ENCODE data around the gene TRAIP. TPM values are rescaled to one million over a fixed set of nuclear protein-coding genes. Genes with fewer than 3 reads are reported as not detected.

The TRAIP gene
- total RNA-seq, 2 experiments from 2014 or later, result 22.7 to 25.3 TPM

DNA sequence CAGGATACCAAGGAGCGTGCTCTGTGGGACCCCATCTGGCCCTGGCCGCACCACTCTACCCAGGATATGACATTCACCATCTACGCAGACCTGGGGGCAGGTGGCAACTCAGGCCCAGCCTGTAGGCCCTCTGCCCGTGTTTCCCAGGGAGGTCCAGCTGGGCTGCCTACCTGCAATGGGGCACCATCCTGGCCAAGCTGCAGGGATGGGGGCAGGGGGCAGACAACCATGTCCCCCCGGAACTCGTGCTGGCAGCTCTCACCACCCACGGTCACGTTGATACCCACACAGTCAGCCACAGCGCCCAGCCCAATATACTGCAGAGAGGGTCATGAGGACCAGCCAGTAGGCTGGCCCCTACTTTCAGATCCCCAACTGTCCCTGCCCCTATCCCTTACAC lies 39.4 kb upstream of the TRAIP start:
- intact Hi-C loops (cut with micrococcal nuclease), result no loop called here
- DNase-seq, result no peak
- H3K9me3 Mint-ChIP-seq, result no peaks in the 10 kb centered on the region
- ChIA-PET POLR2A (no interaction called here), CTCF (no interaction called here)
- H3K27ac Mint-ChIP-seq, result no peak overlapping the region
- H3K4me3 Mint-ChIP-seq, result no peak overlapping the region
- H3K4me1 Mint-ChIP-seq (ENCODE audit: low read depth), result no peaks in the 10 kb centered on the region
- H3K27me3 Mint-ChIP-seq, result no peaks in the 10 kb centered on the region
- H3K36me3 Mint-ChIP-seq, result no peaks in the 10 kb centered on the region

DNA sequence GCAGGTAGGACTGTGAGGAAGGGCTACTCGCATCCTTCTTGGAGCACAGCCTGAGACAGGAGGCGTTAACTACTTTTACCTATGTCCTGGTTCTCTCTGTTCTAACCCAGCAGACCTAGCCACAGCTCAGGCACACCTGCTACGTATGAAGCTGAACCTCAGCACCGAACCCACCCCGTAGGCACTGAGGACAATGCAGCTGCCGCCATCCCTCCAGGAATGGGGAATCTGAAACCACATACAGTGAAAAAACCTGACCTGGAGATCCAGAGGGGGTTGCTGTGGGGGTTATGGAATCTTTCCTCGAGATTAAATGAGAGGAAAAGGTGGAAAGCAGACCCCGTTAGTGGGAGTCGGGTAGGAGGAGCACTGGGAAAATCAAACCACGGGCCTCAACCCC lies 32.9 kb upstream of the TRAIP start:
- DNase-seq, result no peak
- Mint-ChIP-seq H3K4me1 (ENCODE audit: low read depth) (no peaks in the 10 kb centered on the region), H3K36me3 (no peaks in the 10 kb centered on the region), H3K27me3 (no peaks in the 10 kb centered on the region), H3K27ac (no peak overlapping the region), H3K9me3 (no peaks in the 10 kb centered on the region), H3K4me3 (no peak overlapping the region)
- intact Hi-C loops (cut with micrococcal nuclease), result no loop called here
- CTCF ChIA-PET, result no interaction called here
- POLR2A ChIA-PET, result no interaction called here

DNA sequence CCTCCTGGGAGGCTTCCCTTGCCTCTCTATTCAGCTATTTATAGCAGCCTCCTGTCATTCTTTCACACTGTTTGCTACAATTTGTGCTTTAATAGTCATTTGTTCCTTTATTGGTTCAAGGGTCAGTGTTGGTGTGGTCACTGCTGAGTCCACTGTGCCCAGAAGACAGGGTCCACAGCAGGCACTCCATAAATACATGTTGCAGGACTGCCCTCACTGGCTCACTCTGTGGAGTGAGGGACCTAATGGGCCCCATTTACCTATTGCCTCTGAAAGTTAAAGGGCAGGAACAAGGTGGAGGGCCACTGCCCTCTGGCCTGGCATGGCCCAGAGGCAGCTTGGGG lies 30.5 kb upstream of the TRAIP start:
- intact Hi-C loops (cut with micrococcal nuclease), result no loop called here
- H3K27me3 Mint-ChIP-seq, result no peaks in the 10 kb centered on the region
- CTCF ChIA-PET, result no interaction called here
- no peak for DNase-seq
- no peaks in the 10 kb centered on the region for H3K4me1 Mint-ChIP-seq (ENCODE audit: low read depth)
- POLR2A ChIA-PET, result no interaction called here
- H3K9me3 Mint-ChIP-seq, result no peaks in the 10 kb centered on the region
- H3K36me3 Mint-ChIP-seq, result no peaks in the 10 kb centered on the region
- no peak overlapping the region for H3K27ac Mint-ChIP-seq
- H3K4me3 Mint-ChIP-seq, result no peak overlapping the region

DNA sequence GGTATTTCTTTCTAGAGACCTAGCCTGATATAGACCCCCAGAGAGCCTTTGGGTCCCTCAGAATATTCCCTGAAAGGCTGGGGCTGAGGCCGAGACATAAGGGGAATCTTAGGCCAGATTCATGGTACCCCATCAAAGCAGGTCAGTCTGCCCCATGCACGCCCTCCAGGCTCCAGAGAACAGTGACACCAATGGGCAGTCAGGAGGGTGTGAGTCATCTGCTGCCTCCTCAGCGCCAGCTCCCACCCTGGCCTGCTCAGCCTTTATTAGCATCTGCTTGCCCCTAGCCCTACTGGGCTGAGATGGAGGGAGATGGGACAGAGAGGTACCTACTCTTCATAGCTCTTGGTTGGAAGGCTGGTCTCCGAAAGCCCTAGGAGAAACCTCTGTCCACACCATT lies 27.6 kb upstream of the TRAIP start:
- POLR2A ChIA-PET, result no interaction called here
- Mint-ChIP-seq H3K4me1 (ENCODE audit: low read depth) (no peaks in the 10 kb centered on the region), H3K27ac (no peak overlapping the region)

DNA sequence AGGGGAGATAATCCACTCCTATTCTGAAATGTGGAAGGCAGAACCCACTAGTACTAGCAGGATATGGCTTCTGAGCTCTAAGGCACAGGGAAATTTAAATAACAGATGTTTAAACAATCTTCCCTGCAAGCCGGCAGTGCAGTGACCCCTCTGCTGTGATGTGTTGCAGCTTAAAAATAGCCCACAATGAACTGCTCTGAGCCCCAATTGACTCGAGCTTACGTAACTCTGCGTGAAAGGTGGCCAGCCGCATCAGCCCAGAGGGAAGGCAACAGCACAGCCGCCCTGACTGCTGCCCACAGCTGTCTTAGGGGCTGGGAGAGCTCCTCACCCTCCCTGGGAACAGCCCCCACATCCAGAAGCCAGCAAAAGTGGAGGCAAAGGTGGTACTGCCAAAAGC lies 25.8 kb upstream of the TRAIP start:
- Mint-ChIP-seq H3K4me3 (no peak overlapping the region), H3K27ac (no peak overlapping the region), H3K4me1 (ENCODE audit: low read depth) (no peaks in the 10 kb centered on the region), H3K9me3 (no peaks in the 10 kb centered on the region), H3K27me3 (no peaks in the 10 kb centered on the region), H3K36me3 (no peaks in the 10 kb centered on the region)
- ChIA-PET CTCF (interaction anchor here (0.8 kb wide), 1 partner anchor 41 kb away, joined by 3 read pairs; no protein-coding TSS in a partner anchor), POLR2A (no interaction called here)
- intact Hi-C loops (cut with micrococcal nuclease), result no loop called here
- no peak for DNase-seq

More for the DNA sequence above, 27.6 kb upstream of the TRAIP start:
- intact Hi-C loops (cut with micrococcal nuclease), result no loop called here
- no peak for DNase-seq
- Mint-ChIP-seq H3K4me3 (no peak overlapping the region), H3K36me3 (no peaks in the 10 kb centered on the region), H3K27me3 (no peaks in the 10 kb centered on the region), H3K9me3 (no peaks in the 10 kb centered on the region)
- CTCF ChIA-PET, result interaction anchor here (0.6 kb wide), 1 partner anchor 45 kb away, joined by 3 read pairs; the partner anchor contains the start of gene MON1A

DNA sequence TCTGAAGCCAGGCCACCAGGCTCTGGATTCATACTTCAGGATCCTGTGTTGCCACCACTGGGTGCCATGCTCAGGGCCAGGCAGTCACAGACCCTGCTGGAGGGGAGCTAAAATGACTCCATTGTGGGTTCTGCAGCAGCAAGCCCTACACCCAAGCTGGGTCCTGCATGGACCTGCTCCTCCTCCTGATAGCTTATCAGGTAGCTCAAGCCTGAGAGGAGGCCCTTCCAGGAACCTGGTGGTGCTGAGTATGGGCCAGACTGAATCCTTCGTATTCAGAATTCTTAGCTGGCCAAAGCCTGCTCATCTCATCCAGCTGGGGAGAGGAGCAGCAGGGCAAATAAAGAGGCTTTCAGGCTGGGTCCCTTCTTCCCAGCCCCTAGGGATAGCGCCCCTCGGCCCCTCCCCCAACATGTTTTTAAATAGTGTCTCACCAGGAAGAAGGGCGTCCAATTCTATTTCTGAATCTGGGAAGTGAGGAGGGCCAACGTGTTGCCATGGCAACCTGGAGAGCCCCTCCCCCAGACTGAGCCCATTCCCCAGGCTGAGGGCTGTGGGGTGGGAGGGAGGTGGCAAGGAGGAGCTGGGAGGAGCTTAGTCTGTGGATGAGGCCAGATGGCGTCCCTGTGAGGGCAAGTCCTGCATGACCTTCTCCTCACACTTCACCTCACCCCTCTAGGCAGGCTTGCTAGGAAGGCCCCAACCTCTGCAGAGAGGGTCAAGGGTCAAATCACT lies 24.4 kb upstream of the TRAIP start:
- intact Hi-C loops (cut with micrococcal nuclease), result no loop called here
- Mint-ChIP-seq H3K4me3 (no peak overlapping the region), H3K27me3 (no peaks in the 10 kb centered on the region), H3K4me1 (ENCODE audit: low read depth) (no peaks in the 10 kb centered on the region), H3K27ac (no peak overlapping the region), H3K36me3 (no peaks in the 10 kb centered on the region), H3K9me3 (no peaks in the 10 kb centered on the region)
- DNase-seq, result no peak
- ChIA-PET POLR2A (no interaction called here), CTCF (interaction anchor here (0.9 to 1.1 kb wide), 2 partner anchors 21 to 41 kb away, joined by 3 read pairs; no protein-coding TSS in a partner anchor)

DNA sequence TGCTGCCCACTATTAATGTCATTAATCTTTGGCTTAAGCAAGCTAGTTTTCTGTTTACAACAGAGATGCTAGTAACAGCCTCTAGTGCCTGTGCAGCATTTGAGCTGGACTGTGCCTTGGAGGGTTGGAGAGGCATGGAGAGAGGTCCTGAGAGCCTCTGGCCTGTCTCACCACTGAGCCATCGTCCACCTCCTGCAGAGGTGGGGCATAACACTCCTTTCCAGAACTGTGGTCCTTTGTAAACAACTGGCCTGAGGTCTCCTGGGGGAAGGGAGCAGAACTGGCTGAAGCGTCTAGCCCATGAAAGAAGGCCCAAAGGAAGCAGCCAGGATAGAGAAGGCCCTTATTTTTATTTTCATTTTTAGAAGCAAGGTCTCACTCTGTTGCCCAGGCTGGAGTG lies 23.4 kb upstream of the TRAIP start:
- Mint-ChIP-seq H3K4me3 (no peak overlapping the region), H3K9me3 (no peaks in the 10 kb centered on the region), H3K27ac (no peak overlapping the region), H3K36me3 (no peaks in the 10 kb centered on the region), H3K4me1 (ENCODE audit: low read depth) (no peaks in the 10 kb centered on the region), H3K27me3 (no peaks in the 10 kb centered on the region)
- DNase-seq, result no peak
- POLR2A ChIA-PET, result no interaction called here
- CTCF ChIA-PET, result no interaction called here
- intact Hi-C loops (cut with micrococcal nuclease), result no loop called here

DNA sequence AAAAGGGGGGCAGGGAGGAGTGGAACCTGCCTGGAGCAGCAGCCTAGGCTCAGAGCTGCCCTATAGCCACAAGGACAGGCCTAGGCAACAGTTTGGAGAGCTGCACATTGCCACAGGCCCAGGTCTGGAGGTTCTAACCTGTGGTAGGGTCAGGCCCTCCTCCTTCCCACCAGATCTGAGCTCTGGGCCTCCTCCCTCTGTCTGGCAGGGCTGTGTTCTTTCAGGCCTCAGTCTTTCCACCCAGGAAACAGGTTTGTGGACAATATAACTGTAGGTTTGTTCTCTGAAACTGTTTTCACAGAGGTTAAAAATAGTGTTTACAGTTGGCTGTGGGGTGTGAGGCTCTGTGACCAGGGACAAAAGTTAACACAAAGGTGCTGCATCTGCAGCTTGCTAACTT lies 22.3 kb upstream of the TRAIP start:
- ChIA-PET CTCF (no interaction called here), POLR2A (interaction anchor here (0.6 kb wide), 1 partner anchor 301 kb away, joined by 4 read pairs; no protein-coding TSS in a partner anchor)
- DNase-seq, result no peak
- Mint-ChIP-seq H3K9me3 (no peaks in the 10 kb centered on the region), H3K36me3 (no peaks in the 10 kb centered on the region), H3K4me3 (no peak overlapping the region), H3K27me3 (no peaks in the 10 kb centered on the region), H3K27ac (no peak overlapping the region), H3K4me1 (ENCODE audit: low read depth) (no peaks in the 10 kb centered on the region)
- intact Hi-C loops (cut with micrococcal nuclease), result no loop called here

DNA sequence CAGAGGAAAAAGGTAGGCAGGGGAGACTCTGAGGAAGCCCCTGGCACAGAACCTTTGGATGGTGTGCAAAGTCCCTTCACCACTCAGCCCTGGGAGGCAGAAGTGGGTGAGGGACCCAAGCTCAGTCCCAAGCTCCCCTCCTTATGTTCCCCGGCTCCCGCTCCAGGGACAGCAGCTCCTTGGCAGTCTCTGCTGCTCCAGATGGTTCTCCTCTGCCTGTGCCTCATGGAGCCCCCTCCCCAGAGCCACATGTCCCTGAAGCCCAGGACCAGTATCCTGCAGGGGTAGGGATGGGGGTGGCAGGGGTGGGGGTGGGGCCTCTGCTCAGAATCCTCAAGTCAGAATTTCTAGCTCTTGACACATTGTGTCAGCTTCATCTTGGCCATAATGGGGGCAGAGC lies 21.4 kb upstream of the TRAIP start:
- POLR2A ChIA-PET, result no interaction called here
- Mint-ChIP-seq H3K9me3 (no peaks in the 10 kb centered on the region), H3K27ac (no peak overlapping the region), H3K36me3 (no peaks in the 10 kb centered on the region), H3K4me1 (ENCODE audit: low read depth) (peaks cover 4% of the 10 kb centered on the region), H3K4me3 (no peak overlapping the region), H3K27me3 (no peaks in the 10 kb centered on the region)
- intact Hi-C loops (cut with micrococcal nuclease), result no loop called here
- CTCF ChIA-PET, result no interaction called here
- DNase-seq, result no peak

DNA sequence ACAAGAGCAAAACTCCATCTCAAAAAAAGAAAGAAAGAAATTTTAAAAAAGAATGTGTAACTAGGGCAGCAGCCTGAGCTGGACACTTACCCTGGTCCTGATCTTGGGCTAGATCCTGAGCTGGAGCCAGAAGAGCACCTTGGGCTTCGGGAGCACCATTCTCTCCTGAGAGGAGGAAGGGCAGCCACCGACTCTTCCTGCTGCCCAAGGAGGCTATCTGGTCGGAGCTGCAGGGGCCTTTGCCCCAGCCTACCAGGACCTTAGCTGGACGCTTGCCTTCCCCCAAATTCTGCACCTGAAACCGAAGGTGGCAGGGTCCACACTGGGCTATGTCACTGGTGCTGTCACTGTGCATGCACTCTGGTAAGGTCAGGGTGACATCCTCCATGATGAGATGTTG lies 20.2 kb upstream of the TRAIP start:
- DNase-seq, result no peak
- Mint-ChIP-seq H3K36me3 (no peaks in the 10 kb centered on the region), H3K27ac (no peak overlapping the region), H3K27me3 (no peaks in the 10 kb centered on the region), H3K4me1 (ENCODE audit: low read depth) (peaks cover 4% of the 10 kb centered on the region), H3K9me3 (no peaks in the 10 kb centered on the region), H3K4me3 (no peak overlapping the region)
- CTCF ChIA-PET, result no interaction called here
- intact Hi-C loops (cut with micrococcal nuclease), result no loop called here
- POLR2A ChIA-PET, result no interaction called here

DNA sequence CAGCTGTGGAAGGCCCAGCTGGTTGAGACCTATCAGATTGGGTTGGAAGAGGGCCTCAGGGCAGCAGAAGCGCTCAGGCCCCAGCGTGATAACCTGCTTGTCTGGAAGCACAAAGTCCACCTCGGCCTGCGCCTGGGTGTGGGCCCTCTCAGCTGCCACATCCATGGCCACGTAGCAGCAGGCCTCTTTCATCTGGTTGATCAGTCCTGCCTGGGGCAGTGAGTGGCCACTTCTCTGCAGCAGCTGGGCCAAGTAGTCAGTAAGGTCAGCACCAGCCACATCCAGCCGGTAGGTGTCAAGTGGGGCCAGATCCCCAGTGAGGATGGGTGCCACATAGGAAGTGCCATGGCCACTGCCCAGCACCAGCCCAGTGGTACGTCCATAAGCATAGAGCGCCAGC lies 17.3 kb upstream of the TRAIP start:
- intact Hi-C loops (cut with micrococcal nuclease), result no loop called here
- Mint-ChIP-seq H3K4me1 (ENCODE audit: low read depth) (peaks cover 4% of the 10 kb centered on the region), H3K27me3 (peaks cover 3% of the 10 kb centered on the region), H3K4me3 (no peak overlapping the region), H3K36me3 (no peaks in the 10 kb centered on the region), H3K9me3 (no peaks in the 10 kb centered on the region), H3K27ac (no peak overlapping the region)
- DNase-seq, result no peak
- CTCF ChIA-PET, result no interaction called here
- POLR2A ChIA-PET, result no interaction called here

DNA sequence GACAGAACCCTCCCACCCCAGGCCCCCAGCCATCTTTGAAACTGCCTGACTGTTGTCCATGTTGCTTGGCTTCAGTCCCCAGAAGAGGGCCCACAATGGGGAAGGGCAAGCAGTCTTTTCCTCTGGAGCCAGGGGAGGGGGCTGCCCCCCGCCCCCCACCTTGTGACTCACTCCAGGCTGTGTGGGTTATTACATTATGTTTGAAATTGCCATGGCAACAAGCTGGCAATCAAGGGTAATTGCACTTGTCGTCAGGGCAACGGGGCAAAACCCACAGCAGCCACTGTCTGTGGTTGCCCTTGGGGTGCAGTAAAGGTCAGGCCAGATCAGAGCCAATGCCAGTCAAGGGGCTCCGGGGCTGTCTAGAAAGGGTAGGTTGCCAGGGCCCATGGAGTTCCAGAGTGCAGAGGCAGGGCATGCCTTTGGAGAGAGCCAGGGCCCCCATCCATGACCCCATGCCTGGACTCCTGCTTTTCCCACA lies 16.5 kb upstream of the TRAIP start:
- H3K4me3 Mint-ChIP-seq, result no peak overlapping the region
- H3K27me3 Mint-ChIP-seq, result peaks cover 10% of the 10 kb centered on the region
- peaks cover 7% of the 10 kb centered on the region for H3K4me1 Mint-ChIP-seq (ENCODE audit: low read depth)
- POLR2A ChIA-PET, result no interaction called here
- intact Hi-C loops (cut with micrococcal nuclease), result no loop called here
- DNase-seq, result peak; percentile 41
- no peaks in the 10 kb centered on the region for H3K9me3 Mint-ChIP-seq
- no peaks in the 10 kb centered on the region for H3K36me3 Mint-ChIP-seq
- H3K27ac Mint-ChIP-seq, result no peak overlapping the region
- CTCF ChIA-PET, result no interaction called here

DNA sequence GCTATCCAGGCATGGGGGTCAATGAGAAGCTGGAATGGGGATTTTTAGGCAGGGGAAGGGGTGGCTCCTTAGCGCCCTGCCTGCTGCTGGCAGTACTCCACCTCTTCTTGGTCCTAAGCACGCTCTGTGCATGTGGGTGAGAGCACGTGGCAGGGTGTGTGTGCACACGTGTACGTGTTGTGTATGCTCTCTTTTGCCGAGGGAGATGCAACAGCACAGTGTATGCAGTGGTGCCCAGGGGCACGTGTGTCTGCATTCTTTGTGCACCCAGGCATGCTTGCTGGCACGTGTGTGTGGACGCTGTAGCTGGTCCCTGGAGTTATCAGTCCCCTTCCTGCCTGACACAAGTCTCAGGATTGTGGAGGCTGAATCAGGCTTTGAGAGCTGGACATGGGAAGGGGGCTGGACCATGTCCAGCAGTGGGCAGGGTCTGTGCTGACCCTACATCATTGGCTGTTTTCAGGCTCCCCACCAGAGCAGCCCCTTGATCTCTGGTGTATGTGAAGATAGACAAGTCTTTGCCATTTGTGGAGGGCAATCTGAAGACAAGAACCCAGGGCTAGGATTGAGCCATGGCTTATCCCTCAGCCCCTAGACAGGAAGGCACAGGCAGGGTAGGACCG lies 15.3 kb upstream of the TRAIP start:
- intact Hi-C loops (cut with micrococcal nuclease), result no loop called here
- CTCF ChIA-PET, result interaction anchor here (1.2 to 2.8 kb wide), 2 partner anchors 32 to 332 kb away, joined by 3 to 9 read pairs; no protein-coding TSS in a partner anchor
- Mint-ChIP-seq H3K36me3 (no peaks in the 10 kb centered on the region), H3K9me3 (no peaks in the 10 kb centered on the region), H3K4me3 (no peak overlapping the region), H3K27ac (no peak overlapping the region), H3K4me1 (ENCODE audit: low read depth) (peaks cover 7% of the 10 kb centered on the region), H3K27me3 (peaks cover 19% of the 10 kb centered on the region)
- DNase-seq, result no peak
- POLR2A ChIA-PET, result no interaction called here

All from activated CD4-positive, alpha-beta memory T cell treated with anti-CD3 and anti-CD28 coated beads for 36 hours (primary cell).